SU-DHL-6 (cell line): ENCODE data around the gene POP4.

Source experiments
- H2AFZ ChIP-seq: fragments of 200-600 bp; sonication (generic); 2 replicates; pipeline ENCODE4 v1.6.1; 2014; ENCODE audit warnings: low read depth, mild to moderate bottlenecking, moderate library complexity, mixed read lengths, antibody characterized with exemption, low read length; ENCODE audit not compliant: severe bottlenecking
- H3F3A ChIP-seq: fragments of 200-600 bp; shearing (Covaris generic); 2 replicates; pipeline ENCODE4 v1.6.0; 2016; ENCODE audit warnings: antibody characterized with exemption, mild to moderate bottlenecking; ENCODE audit not compliant: insufficient read depth
- H3K27ac ChIP-seq: fragments of 200-600 bp; sonication (generic); 2 replicates; pipeline ENCODE4 v1.5.1; 2016; ENCODE audit warnings: low read depth, mild to moderate bottlenecking, low read length, moderate library complexity, mixed read lengths
- H3K27me3 ChIP-seq: fragments of 200-600 bp; sonication (generic), shearing (Covaris generic); 2 replicates; pipeline ENCODE4 v1.6.0; 2014; ENCODE audit warnings: mild to moderate bottlenecking, low read length
- H3K36me3 ChIP-seq: fragments of 200-600 bp; sonication (generic); 2 replicates; pipeline ENCODE4 v1.6.1; 2014; ENCODE audit warnings: mild to moderate bottlenecking, low read length, mixed read lengths
- H3K4me2 ChIP-seq: fragments of 300-600, 200-600 bp; shearing (Covaris generic), sonication (generic); 2 replicates; pipeline ENCODE4 v1.6.0; 2014; ENCODE audit warnings: low read length, low read depth, mild to moderate bottlenecking; ENCODE audit not compliant: poor library complexity, severe bottlenecking
- H3K4me3 ChIP-seq: fragments of 200-600 bp; sonication (generic); 2 replicates; pipeline ENCODE4 v1.5.1; 2014; ENCODE audit warnings: antibody characterized with exemption, low read length, mild to moderate bottlenecking, mixed read lengths; ENCODE audit not compliant: insufficient read depth, poor library complexity, severe bottlenecking
- H3K79me2 ChIP-seq: fragments of 200-600 bp; sonication (generic); 2 replicates; pipeline ENCODE4 v1.6.1; 2014; ENCODE audit warnings: mild to moderate bottlenecking, low read length, moderate library complexity; ENCODE audit not compliant: insufficient read depth
- H3K9ac ChIP-seq: fragments of 200-600 bp; sonication (generic); 2 replicates; pipeline ENCODE4 v1.7.0; 2014; ENCODE audit warnings: mild to moderate bottlenecking, low read length
- H3K9me2 ChIP-seq: fragments of 200-600 bp; sonication (generic); replicated peaks from 2 replicates; pipeline ENCODE4 v1.6.1; 2014; ENCODE audit warnings: low read length; ENCODE audit not compliant: insufficient read depth
- H3K9me3 ChIP-seq: fragments of 200-600 bp; sonication (generic); 2 replicates; pipeline ENCODE4 v1.6.1; 2014; ENCODE audit warnings: low read length, mixed read lengths; ENCODE audit not compliant: insufficient read depth
- H4K20me1 ChIP-seq: fragments of 200-600 bp; sonication (generic); 2 replicates; pipeline ENCODE4 v1.6.1; 2014; ENCODE audit warnings: low read depth, mild to moderate bottlenecking, antibody characterized with exemption, low read length, moderate library complexity, mixed read lengths
- EZH2phosphoT487 ChIP-seq: fragments of 200-600 bp; sonication (generic), shearing (Covaris generic); conservative IDR thresholded peaks from 2 replicates; pipeline ENCODE4 v1.6.1; 2018; ENCODE audit warnings: mild to moderate bottlenecking, antibody characterized with exemption, low read length, moderate library complexity, mixed read lengths
- TF ChIP-seq, protein P1 (sequence below): fragments of 200-600 bp; sonication (generic); IDR thresholded peaks from one replicate; pipeline ENCODE4 v1.5.1; 2017; ENCODE audit warnings: antibody characterized with exemption, mild to moderate bottlenecking, low read length, moderate library complexity; ENCODE audit not compliant: insufficient read depth, poor library complexity, severe bottlenecking

The POP4 gene

DNA sequence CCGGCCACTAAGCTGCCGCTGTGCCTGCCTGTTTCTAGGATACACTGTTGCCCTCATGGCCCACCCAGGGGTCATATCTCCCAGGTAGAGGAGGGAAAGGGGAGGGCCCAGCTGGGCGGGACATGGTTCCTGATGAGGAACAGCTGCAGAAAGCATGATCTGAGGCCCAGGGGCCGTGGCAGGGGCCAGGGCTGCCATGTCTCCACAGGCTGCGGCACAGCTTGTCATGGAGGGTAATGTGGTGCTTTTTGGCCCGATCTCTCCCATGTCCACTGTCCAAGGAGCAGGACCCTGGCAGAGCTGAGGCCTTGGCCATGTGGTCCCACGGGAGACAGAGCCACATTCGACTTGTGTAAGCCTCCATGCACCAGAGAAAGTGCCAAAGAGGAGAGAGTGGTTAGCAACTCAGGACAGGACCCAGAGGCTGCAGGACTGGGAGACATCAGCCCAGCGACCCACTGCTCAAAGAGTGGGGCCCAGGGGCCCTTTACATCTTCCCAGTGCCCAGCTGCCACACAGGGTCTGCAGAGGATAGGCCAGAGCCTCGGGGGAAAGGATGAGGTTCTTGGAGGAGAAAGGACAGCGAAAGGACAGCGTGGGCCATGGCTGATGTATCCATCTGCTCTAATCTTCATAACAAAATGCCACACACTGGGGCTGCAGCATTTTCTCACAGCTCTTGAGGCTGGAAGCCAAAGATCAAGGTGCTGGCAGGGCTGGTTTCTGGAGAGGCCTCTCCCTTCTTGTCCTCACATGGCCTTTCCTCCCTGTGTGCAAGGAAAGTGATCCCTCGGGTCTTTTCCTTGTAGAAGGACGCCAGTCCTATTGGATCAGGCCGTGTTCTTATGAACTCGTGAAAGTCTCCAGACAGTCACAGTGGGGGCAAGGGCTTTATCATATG is 11.5 kb downstream of the POP4 start:
- TF ChIP-seq EZH2phosphoT487, result no peak
- TF ChIP-seq, protein P1, sequence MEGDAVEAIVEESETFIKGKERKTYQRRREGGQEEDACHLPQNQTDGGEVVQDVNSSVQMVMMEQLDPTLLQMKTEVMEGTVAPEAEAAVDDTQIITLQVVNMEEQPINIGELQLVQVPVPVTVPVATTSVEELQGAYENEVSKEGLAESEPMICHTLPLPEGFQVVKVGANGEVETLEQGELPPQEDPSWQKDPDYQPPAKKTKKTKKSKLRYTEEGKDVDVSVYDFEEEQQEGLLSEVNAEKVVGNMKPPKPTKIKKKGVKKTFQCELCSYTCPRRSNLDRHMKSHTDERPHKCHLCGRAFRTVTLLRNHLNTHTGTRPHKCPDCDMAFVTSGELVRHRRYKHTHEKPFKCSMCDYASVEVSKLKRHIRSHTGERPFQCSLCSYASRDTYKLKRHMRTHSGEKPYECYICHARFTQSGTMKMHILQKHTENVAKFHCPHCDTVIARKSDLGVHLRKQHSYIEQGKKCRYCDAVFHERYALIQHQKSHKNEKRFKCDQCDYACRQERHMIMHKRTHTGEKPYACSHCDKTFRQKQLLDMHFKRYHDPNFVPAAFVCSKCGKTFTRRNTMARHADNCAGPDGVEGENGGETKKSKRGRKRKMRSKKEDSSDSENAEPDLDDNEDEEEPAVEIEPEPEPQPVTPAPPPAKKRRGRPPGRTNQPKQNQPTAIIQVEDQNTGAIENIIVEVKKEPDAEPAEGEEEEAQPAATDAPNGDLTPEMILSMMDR, result no peak
- Histone ChIP-seq H4K20me1 (no peaks in the 10 kb centered on the region), H3K9ac (no peak overlapping the region), H3K4me2 (no peak overlapping the region), H3K27me3 (no peaks in the 10 kb centered on the region), H3F3A (no peaks in the 10 kb centered on the region), H3K4me3 (no peak overlapping the region), H2AFZ (no peak overlapping the region), H3K27ac (no peak overlapping the region), H3K9me3 (no peaks in the 10 kb centered on the region), H3K79me2 (no peaks in the 10 kb centered on the region), H3K36me3 (no peaks in the 10 kb centered on the region), H3K9me2 (no peaks in the 10 kb centered on the region)

GRCh38 chr19:29618434-29618833 is 12.4 kb downstream of the POP4 start:
- H3K4me2 ChIP-seq, result no peak overlapping the region
- no peaks in the 10 kb centered on the region for H4K20me1 ChIP-seq
- H3K9me2 ChIP-seq, result no peaks in the 10 kb centered on the region
- no peaks in the 10 kb centered on the region for H3K79me2 ChIP-seq
- H3K36me3 ChIP-seq, result no peaks in the 10 kb centered on the region
- no peaks in the 10 kb centered on the region for H3K9me3 ChIP-seq
- H3K4me3 ChIP-seq, result no peak overlapping the region
- H2AFZ ChIP-seq, result no peak overlapping the region
- no peak overlapping the region for H3K9ac ChIP-seq
- H3K27ac ChIP-seq, result no peak overlapping the region
- TF ChIP-seq, protein P1, result no peak
- TF ChIP-seq EZH2phosphoT487, result no peak
- H3F3A ChIP-seq, result no peaks in the 10 kb centered on the region
- no peaks in the 10 kb centered on the region for H3K27me3 ChIP-seq

DNA sequence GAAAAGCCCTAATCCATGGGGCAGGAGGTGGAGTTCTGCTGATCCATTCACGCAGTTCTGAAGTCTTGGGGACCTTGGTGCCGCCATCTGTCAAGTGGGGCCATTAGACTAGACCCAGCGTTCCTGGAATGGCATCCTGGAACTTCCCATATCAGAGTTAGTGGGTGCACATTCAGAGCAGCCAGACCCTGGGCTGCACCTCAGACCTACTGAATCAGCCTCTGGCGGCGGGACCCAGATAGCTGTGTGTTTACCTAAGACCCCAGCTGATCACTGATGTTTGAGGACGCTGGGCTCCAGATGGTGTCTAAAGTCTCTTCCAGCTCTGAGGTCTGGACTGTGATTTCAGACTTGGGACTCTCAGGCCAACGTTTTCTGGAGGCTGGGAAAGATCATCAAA is 12.8 kb downstream of the POP4 start:
- Histone ChIP-seq H3K9me3 (no peaks in the 10 kb centered on the region), H4K20me1 (no peaks in the 10 kb centered on the region), H3K36me3 (no peaks in the 10 kb centered on the region), H3K27me3 (no peaks in the 10 kb centered on the region), H2AFZ (no peak overlapping the region), H3F3A (no peaks in the 10 kb centered on the region), H3K27ac (no peak overlapping the region), H3K4me3 (no peak overlapping the region), H3K9ac (no peak overlapping the region), H3K9me2 (no peaks in the 10 kb centered on the region), H3K4me2 (no peak overlapping the region), H3K79me2 (no peaks in the 10 kb centered on the region)
- TF ChIP-seq, protein P1, result no peak
- TF ChIP-seq EZH2phosphoT487, result no peak
